GM10266 (cell line): ENCODE data around the gene TSHR.

Source experiments
- DNase-seq: peaks from one replicate; pipeline ENCODE4 v3.0.0; 2012; ENCODE audit errors: extremely low spot score
- TF ChIP-seq, protein P1 (sequence below): IDR thresholded peaks from 2 replicates; pipeline ENCODE4 v1.5.1; 2012; ENCODE audit warnings: mild to moderate bottlenecking, low read depth; ENCODE audit not compliant: control insufficient read depth, insufficient read depth; ENCODE audit errors: missing control alignments

TSHR gene

DNA sequence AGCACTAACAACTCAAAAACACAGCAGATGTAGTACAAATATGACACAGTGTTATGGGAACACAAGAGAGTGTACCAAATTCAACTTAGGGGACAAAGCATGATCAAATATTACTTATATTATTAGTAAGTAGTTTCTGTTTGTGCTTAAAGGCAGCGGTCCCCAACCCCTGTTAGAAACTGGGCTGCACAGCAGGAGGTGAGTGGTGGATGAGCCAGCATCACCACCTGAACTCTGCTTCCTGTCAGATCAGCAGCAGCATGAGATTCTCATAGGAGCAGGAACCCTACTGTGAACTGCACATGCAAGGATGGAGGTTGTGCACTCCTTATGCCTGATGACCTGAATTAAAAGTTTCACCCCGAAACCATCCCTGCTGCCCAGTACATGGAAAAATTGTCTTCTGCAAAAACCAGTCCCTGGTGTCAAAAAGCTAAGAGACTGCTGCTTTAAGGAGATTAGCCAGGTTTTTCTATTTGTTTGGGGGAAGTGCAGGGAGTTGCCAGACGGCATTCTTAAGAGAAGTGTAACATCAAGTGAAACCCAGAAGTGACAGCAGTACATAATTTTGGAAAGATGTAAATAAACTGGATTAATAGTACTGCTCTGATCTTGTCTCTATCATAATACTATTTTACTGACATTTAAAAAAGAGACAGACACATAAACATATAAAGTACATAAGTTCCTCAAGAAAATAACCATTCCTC lies 238.7 kb downstream of the TSHR start:
- DNase-seq, result no peak
- TF ChIP-seq, protein P1, sequence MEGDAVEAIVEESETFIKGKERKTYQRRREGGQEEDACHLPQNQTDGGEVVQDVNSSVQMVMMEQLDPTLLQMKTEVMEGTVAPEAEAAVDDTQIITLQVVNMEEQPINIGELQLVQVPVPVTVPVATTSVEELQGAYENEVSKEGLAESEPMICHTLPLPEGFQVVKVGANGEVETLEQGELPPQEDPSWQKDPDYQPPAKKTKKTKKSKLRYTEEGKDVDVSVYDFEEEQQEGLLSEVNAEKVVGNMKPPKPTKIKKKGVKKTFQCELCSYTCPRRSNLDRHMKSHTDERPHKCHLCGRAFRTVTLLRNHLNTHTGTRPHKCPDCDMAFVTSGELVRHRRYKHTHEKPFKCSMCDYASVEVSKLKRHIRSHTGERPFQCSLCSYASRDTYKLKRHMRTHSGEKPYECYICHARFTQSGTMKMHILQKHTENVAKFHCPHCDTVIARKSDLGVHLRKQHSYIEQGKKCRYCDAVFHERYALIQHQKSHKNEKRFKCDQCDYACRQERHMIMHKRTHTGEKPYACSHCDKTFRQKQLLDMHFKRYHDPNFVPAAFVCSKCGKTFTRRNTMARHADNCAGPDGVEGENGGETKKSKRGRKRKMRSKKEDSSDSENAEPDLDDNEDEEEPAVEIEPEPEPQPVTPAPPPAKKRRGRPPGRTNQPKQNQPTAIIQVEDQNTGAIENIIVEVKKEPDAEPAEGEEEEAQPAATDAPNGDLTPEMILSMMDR, result no peak
